Activated CD4-positive, alpha-beta T cell treated with anti-CD3 and anti-CD28 coated beads for 36 hours (primary cell): ENCODE data around the gene UPB1. TPM values are rescaled to one million over a fixed set of nuclear protein-coding genes. Genes with fewer than 3 reads are reported as not detected.
"Not testable (repeated sequence)": the region's sequence is repeated elsewhere in the genome, so short reads cannot be mapped to it uniquely, and the experiment has no call there.

Experiments
- ATAC-seq: fragments of 200-7000 bp; cut with Tn5 transposase; one replicate; pipeline ENCODE4 v1.10.0; 2021; ENCODE audit warnings: mild to moderate bottlenecking, moderate library complexity
- CTCF ChIA-PET: fragments of 350-600 bp; sonication (Branson Sonifier 250); formaldehyde crosslinking; loops from one replicate; lab custom pipeline; 2021; ENCODE audit warnings: antibody characterized with exemption; lab: Charles Lee
- POLR2A ChIA-PET: fragments of 350-600 bp; sonication (Branson Sonifier 250); formaldehyde crosslinking; loops from one replicate; lab custom pipeline; 2021; ENCODE audit warnings: antibody characterized with exemption, inconsistent platforms; lab: Charles Lee
- DNase-seq: peaks from one replicate; pipeline ENCODE4 v3.0.0-alpha.2; 2020
- H3K27ac Mint-ChIP-seq: one replicate; pipeline ENCODE4 v1.8.0; 2021; ENCODE audit warnings: mixed read lengths
- H3K27me3 Mint-ChIP-seq: one replicate; pipeline ENCODE4 v1.8.0; 2021; ENCODE audit warnings: mixed read lengths
- H3K36me3 Mint-ChIP-seq: one replicate; pipeline ENCODE4 v1.8.0; 2021; ENCODE audit warnings: low read depth, mixed read lengths
- H3K4me1 Mint-ChIP-seq: one replicate; pipeline ENCODE4 v1.8.0; 2021; ENCODE audit warnings: mixed read lengths
- H3K4me3 Mint-ChIP-seq: one replicate; pipeline ENCODE4 v1.8.0; 2021; ENCODE audit warnings: mild to moderate bottlenecking, moderate library complexity, mixed read lengths
- H3K9me3 Mint-ChIP-seq: one replicate; pipeline ENCODE4 v1.8.0; 2021; ENCODE audit warnings: low read depth, mixed read lengths
- intact Hi-C, 2 experiments: fragments of 100-400 bp; cut with DNase I in 1 of 2; cut with micrococcal nuclease in 1 of 2; formaldehyde crosslinking; loops; one replicate each; pipeline versions ENCODE4 v1.14.2 to v1.15.1; 2022 to 2024; cut with DNase I, micrococcal nuclease
- total RNA-seq, 2 experiments: library from RNA; stranded (reverse); gene quantifications; one replicate each; pipeline ENCODE4 v1.2.3, GENCODE V29; 2021

Gene UPB1
- total RNA-seq, 2 experiments from 2014 or later: 0.16 to 0.28 TPM

GRCh38 chr22:24550902-24551435 is 55.8 kb downstream of the UPB1 start:
- no peaks in the 10 kb centered on the region for H3K9me3 Mint-ChIP-seq
- no peak overlapping the region for H3K4me3 Mint-ChIP-seq
- DNase-seq: no peak
- H3K27me3 Mint-ChIP-seq: no peaks in the 10 kb centered on the region
- POLR2A ChIA-PET: no interaction called here
- H3K27ac Mint-ChIP-seq: peak overlapping the region; percentile 23
- peaks cover 23% of the 10 kb centered on the region for H3K36me3 Mint-ChIP-seq
- intact Hi-C loops: loop anchor here in 1 of 2 experiments (10.0 kb wide), 1 partner anchor 656 kb away; the partner anchor contains the start of gene MIF
- ATAC-seq: no peak
- CTCF ChIA-PET: interaction anchor here (0.9 to 1.3 kb wide), 2 partner anchors 25 to 299 kb away, joined by 3 read pairs; no protein-coding TSS in a partner anchor
- peaks cover 25% of the 10 kb centered on the region for H3K4me1 Mint-ChIP-seq

- not testable (repeated sequence) for DNase-seq, H3K9me3 Mint-ChIP-seq, H3K27me3 Mint-ChIP-seq, ATAC-seq
- intact Hi-C loops: loop anchor here in 1 of 2 experiments (10.0 kb wide), 1 partner anchor 658 kb away; the partner anchor contains the start of gene MIF
- peaks cover 23% of the 10 kb centered on the region for H3K36me3 Mint-ChIP-seq
- H3K27ac Mint-ChIP-seq: peak overlapping the region; percentile 44
- CTCF ChIA-PET: interaction anchor here (0.6 kb wide), 1 partner anchor 27 kb away, joined by 4 read pairs; no protein-coding TSS in a partner anchor
- H3K4me3 Mint-ChIP-seq: peak overlapping the region; percentile 95
- peaks cover 31% of the 10 kb centered on the region for H3K4me1 Mint-ChIP-seq
- POLR2A ChIA-PET: interaction anchor here (0.7 to 1.2 kb wide), 3 partner anchors 8 to 126 kb away, joined by 3 to 5 read pairs (median 4); no protein-coding TSS in a partner anchor
Observed at GRCh38 chr22:24552503-24553286, 57.6 kb downstream of the UPB1 start.

GRCh38 chr22:24553597-24554312 is 58.6 kb downstream of the UPB1 start:
- no peak for ATAC-seq

GRCh38 chr22:24554313-24555164 is 59.4 kb downstream of the UPB1 start, which contains the start of gene GUCD1:
TSS of gene GUCD1 (minus strand) at chr22:24555138. CDS start at chr22:24554991, 147 bp downstream.
- no peaks in the 10 kb centered on the region for H3K27me3 Mint-ChIP-seq
- intact Hi-C loops: loop anchor here (1.0 to 10.0 kb wide), 16 partner anchors 29 to 768 kb away; partner anchors contain the start of genes MIF (in 2 of the 2), CABIN1 (in 1 of the 2), GGT1 (in 1 of the 2) and SGSM1 (in 1 of the 2)
- ChIA-PET POLR2A (interaction anchor here (0.5 to 1.9 kb wide), 7 partner anchors 10 to 1317 kb away, joined by 3 to 6 read pairs (median 3); no protein-coding TSS in a partner anchor), CTCF (no interaction called here)
- DNase-seq: peak; percentile 53
- peaks cover 40% of the 10 kb centered on the region for H3K36me3 Mint-ChIP-seq
- no peak for ATAC-seq
- H3K4me3 Mint-ChIP-seq: peak within 1 kb of the TSS; percentile 95
- peak within 1 kb of the TSS; percentile 99 for H3K27ac Mint-ChIP-seq
- H3K9me3 Mint-ChIP-seq: no peaks in the 10 kb centered on the region
- peaks cover 50% of the 10 kb centered on the region for H3K4me1 Mint-ChIP-seq

More at GRCh38 chr22:24553597-24554312, 58.6 kb downstream of the UPB1 start:
- no peaks in the 10 kb centered on the region for H3K27me3 Mint-ChIP-seq
- no peak for DNase-seq
- ChIA-PET POLR2A (interaction anchor here (0.7 to 1.9 kb wide), 3 partner anchors 24 to 127 kb away, joined by 3 to 4 read pairs (median 4); no protein-coding TSS in a partner anchor), CTCF (no interaction called here)
- peaks cover 33% of the 10 kb centered on the region for H3K36me3 Mint-ChIP-seq
- peak overlapping the region; percentile 98 for H3K27ac Mint-ChIP-seq
- intact Hi-C loops: loop anchor here (2.0 to 10.0 kb wide), 3 partner anchors 507 to 767 kb away; partner anchors contain the start of genes MIF (in 1 of the 2) and SMARCB1 (in 1 of the 2)
- peak overlapping the region; percentile 95 for H3K4me3 Mint-ChIP-seq
- H3K9me3 Mint-ChIP-seq: no peaks in the 10 kb centered on the region
- H3K4me1 Mint-ChIP-seq: peaks cover 42% of the 10 kb centered on the region

GRCh38 chr22:24555165-24556039 is 60.3 kb downstream of the UPB1 start, which contains the start of gene SNRPD3:
TSS of gene SNRPD3 (plus strand) at chr22:24555999. CDS start at chr22:24557675, 1,676 bp downstream.
- peak within 1 kb of the TSS; percentile 95 for H3K4me3 Mint-ChIP-seq
- ChIA-PET POLR2A (interaction anchor here (0.5 to 1.9 kb wide), 8 partner anchors 11 to 642 kb away, joined by 3 to 6 read pairs (median 4); no protein-coding TSS in a partner anchor), CTCF (interaction anchor here (0.7 kb wide), 1 partner anchor 13 kb away, joined by 4 read pairs; no protein-coding TSS in a partner anchor)
- peaks cover 41% of the 10 kb centered on the region for H3K36me3 Mint-ChIP-seq
- H3K4me1 Mint-ChIP-seq: peaks cover 53% of the 10 kb centered on the region
- no peaks in the 10 kb centered on the region for H3K27me3 Mint-ChIP-seq
- no peaks in the 10 kb centered on the region for H3K9me3 Mint-ChIP-seq
- intact Hi-C loops: loop anchor here (1.0 to 10.0 kb wide), 16 partner anchors 30 to 769 kb away; partner anchors contain the start of genes MIF (in 2 of the 2), CABIN1 (in 1 of the 2), GGT1 (in 1 of the 2) and SGSM1 (in 1 of the 2)
- peak within 1 kb of the TSS; percentile 99 for H3K27ac Mint-ChIP-seq
- DNase-seq: peak; percentile 100
- peak; percentile 91 for ATAC-seq

- ATAC-seq (no peak), DNase-seq (no peak)
- no peak overlapping the region for H3K4me3 Mint-ChIP-seq
- H3K9me3 Mint-ChIP-seq: no peaks in the 10 kb centered on the region
- H3K27me3 Mint-ChIP-seq: no peaks in the 10 kb centered on the region
- H3K27ac Mint-ChIP-seq: no peak overlapping the region
- intact Hi-C loops: loop anchor here (5.0 to 10.0 kb wide), 3 partner anchors 43 to 702 kb away; partner anchors contain the start of genes GGT1 (in 1 of the 2), MIF (in 1 of the 2) and SLC2A11 (in 1 of the 2)
- POLR2A ChIA-PET: no interaction called here
- peaks cover 57% of the 10 kb centered on the region for H3K36me3 Mint-ChIP-seq
- H3K4me1 Mint-ChIP-seq: peaks cover 53% of the 10 kb centered on the region
- CTCF ChIA-PET: interaction anchor here (0.8 kb wide), 1 partner anchor 28 kb away, joined by 3 read pairs; no protein-coding TSS in a partner anchor
Observed at GRCh38 chr22:24559471-24559870, 64.3 kb downstream of the UPB1 start.

GRCh38 chr22:24563246-24563645 is 68.1 kb downstream of the UPB1 start:
- ATAC-seq: no peak
- H3K27ac Mint-ChIP-seq: no peak overlapping the region
- H3K9me3 Mint-ChIP-seq: no peaks in the 10 kb centered on the region
- intact Hi-C loops: no loop called here
- no peak overlapping the region for H3K4me3 Mint-ChIP-seq
- ChIA-PET CTCF (interaction anchor here (0.9 kb wide), 1 partner anchor 24 kb away, joined by 4 read pairs; no protein-coding TSS in a partner anchor), POLR2A (interaction anchor here (0.6 kb wide), 1 partner anchor 33 kb away, joined by 5 read pairs; no protein-coding TSS in a partner anchor)
- no peaks in the 10 kb centered on the region for H3K27me3 Mint-ChIP-seq
- H3K36me3 Mint-ChIP-seq: peaks cover 44% of the 10 kb centered on the region
- no peak for DNase-seq
- H3K4me1 Mint-ChIP-seq: peaks cover 51% of the 10 kb centered on the region

GRCh38 chr22:24564376-24565058 is 69.4 kb downstream of the UPB1 start:
- ChIA-PET CTCF (interaction anchor here (0.9 kb wide), 1 partner anchor 25 kb away, joined by 4 read pairs; no protein-coding TSS in a partner anchor), POLR2A (no interaction called here)
- no peaks in the 10 kb centered on the region for H3K9me3 Mint-ChIP-seq

More at GRCh38 chr22:24564376-24565058, 69.4 kb downstream of the UPB1 start:
- ATAC-seq (no peak), DNase-seq (no peak)
- intact Hi-C loops: no loop called here
- peaks cover 38% of the 10 kb centered on the region for H3K4me1 Mint-ChIP-seq
- H3K27ac Mint-ChIP-seq: peak overlapping the region; percentile 37
- H3K36me3 Mint-ChIP-seq: peaks cover 39% of the 10 kb centered on the region
- H3K4me3 Mint-ChIP-seq: no peak overlapping the region
- H3K27me3 Mint-ChIP-seq: no peaks in the 10 kb centered on the region
